BLaER1 treated with 17β-estradiol and CSF1 and Interleukin-3, amounts not matched to agents 10 nM and 100 nM (cell line): ENCODE measurements around the gene CST8.

Experiments
- H3K27ac ChIP-seq, 11 experiments: shearing (Covaris generic); formaldehyde crosslinking; 2 replicates each; pipeline ENCODE4 v1.8.1; 2022
- H3K27me3 ChIP-seq, 11 experiments: shearing (Covaris generic); formaldehyde crosslinking; 2 replicates each; pipeline ENCODE4 v1.8.1; 2022
- H3K36me3 ChIP-seq, 11 experiments: shearing (Covaris generic); formaldehyde crosslinking; 2 replicates each; pipeline ENCODE4 v1.8.1; 2022
- H3K4me1 ChIP-seq, 10 experiments: shearing (Covaris generic); formaldehyde crosslinking; 2 replicates each; pipeline ENCODE4 v1.8.1; 2022
- H3K4me2 ChIP-seq, 11 experiments: shearing (Covaris generic); formaldehyde crosslinking; 2 replicates each; pipeline ENCODE4 v1.8.1; 2022
- H3K4me3 ChIP-seq, 10 experiments: shearing (Covaris generic); formaldehyde crosslinking; 2 replicates each; pipeline ENCODE4 v1.8.1; 2022
- H3K9ac ChIP-seq, 11 experiments: shearing (Covaris generic); formaldehyde crosslinking; 2 replicates each; pipeline ENCODE4 v1.8.1; 2022
- H3K9me3 ChIP-seq, 11 experiments: shearing (Covaris generic); formaldehyde crosslinking; replicated peaks in 1 of 11; 2 replicates each; pipeline ENCODE4 v1.8.1; 2022
- H4K20me1 ChIP-seq, 11 experiments: shearing (Covaris generic); formaldehyde crosslinking; 2 replicates each; pipeline ENCODE4 v1.8.1; 2022
- Cebpa-rat ChIP-seq, 11 experiments: shearing (Covaris generic); IDR thresholded peaks; 2 replicates each; pipeline ENCODE4 v1.8.1; 2022

The CST8 gene, protein sequence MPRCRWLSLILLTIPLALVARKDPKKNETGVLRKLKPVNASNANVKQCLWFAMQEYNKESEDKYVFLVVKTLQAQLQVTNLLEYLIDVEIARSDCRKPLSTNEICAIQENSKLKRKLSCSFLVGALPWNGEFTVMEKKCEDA

DNA sequence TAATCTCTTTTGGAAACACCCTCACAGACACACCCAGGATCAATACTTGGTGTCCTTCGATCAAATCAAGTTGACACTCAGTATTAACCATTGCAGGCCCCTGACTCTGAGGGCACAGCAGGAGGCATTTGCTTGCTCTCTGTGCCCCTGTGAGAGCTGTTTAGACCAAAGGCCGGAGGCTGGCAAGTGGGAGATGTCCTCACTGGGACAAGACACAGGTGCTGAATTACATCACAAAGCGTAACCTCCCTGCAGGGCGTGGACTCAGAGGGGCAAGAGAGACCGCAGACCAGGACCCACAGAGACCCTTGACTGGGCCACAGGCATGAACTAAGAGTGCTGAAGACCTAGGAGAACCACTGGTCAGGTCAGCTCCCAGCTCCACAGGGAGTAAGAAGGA lies at the start of gene CST8:
Gene CST8 (plus strand): TSS at position 301 of the 400 bp plus-strand sequence. CDS start 551 bp downstream, outside the sequence.
- H3K4me1 ChIP-seq: peaks cover 0 to 55% (median 43%) of the 10 kb centered on the region in 10 experiments; a peak in 17 of 20 replicates
- TF ChIP-seq Cebpa-rat (IDR thresholded peaks at IDR 0.05): no peak
- H4K20me1 ChIP-seq: no peaks in the 10 kb centered on the region
- peak within 1 kb of the TSS in 2 of 11 experiments; percentile 8 to 43; a peak in 2 of 22 replicates for H3K9ac ChIP-seq
- peak within 1 kb of the TSS in 9 of 11 experiments; percentile 18 to 91 (median 71); a peak in 19 of 22 replicates for H3K4me2 ChIP-seq
- no peaks in the 10 kb centered on the region for H3K36me3 ChIP-seq
- H3K4me3 ChIP-seq: no peak within 1 kb of the TSS
- peaks cover 6 to 26% (median 19%) of the 10 kb centered on the region in 11 experiments for H3K9me3 ChIP-seq
- no peaks in the 10 kb centered on the region for H3K27me3 ChIP-seq
- peak within 1 kb of the TSS in 2 of 11 experiments; percentile 3 to 29; a peak in 2 of 22 replicates for H3K27ac ChIP-seq

DNA sequence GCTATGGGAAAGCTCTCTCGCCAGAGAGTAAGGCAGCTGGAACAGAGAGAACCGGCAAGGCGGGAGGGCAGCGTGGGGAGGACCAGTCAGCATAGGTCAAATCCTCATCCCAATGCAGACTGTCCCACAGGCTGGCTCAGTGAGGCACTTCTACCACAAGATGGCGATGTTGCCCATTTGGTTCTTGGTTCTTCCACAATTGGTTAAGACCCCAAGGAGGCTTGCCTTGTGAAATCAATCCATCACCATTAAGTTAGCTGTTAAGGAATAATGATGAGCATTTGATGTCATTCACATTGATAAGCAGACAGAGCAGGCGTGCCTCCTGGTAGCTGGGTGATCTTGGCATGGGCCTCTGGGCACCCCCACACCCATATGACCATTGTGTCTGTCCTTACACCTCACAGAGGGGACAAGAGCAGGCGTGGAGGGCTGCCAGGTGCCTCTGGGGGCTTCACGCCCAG lies 49.0 kb upstream of the CST8 start:
- H3K27me3 ChIP-seq: no peaks in the 10 kb centered on the region
- no peaks in the 10 kb centered on the region for H3K9me3 ChIP-seq
- no peak overlapping the region for H3K9ac ChIP-seq
- no peaks in the 10 kb centered on the region; a peak in 1 of 22 replicates for H4K20me1 ChIP-seq
- H3K36me3 ChIP-seq: no peaks in the 10 kb centered on the region
- TF ChIP-seq Cebpa-rat (IDR thresholded peaks at IDR 0.05): no peak
- peaks cover 0 to 2% (median 0%) of the 10 kb centered on the region in 10 experiments; a peak in 1 of 20 replicates for H3K4me1 ChIP-seq
- H3K4me2 ChIP-seq: no peak overlapping the region
- H3K4me3 ChIP-seq: no peak overlapping the region
- H3K27ac ChIP-seq: no peak overlapping the region

DNA sequence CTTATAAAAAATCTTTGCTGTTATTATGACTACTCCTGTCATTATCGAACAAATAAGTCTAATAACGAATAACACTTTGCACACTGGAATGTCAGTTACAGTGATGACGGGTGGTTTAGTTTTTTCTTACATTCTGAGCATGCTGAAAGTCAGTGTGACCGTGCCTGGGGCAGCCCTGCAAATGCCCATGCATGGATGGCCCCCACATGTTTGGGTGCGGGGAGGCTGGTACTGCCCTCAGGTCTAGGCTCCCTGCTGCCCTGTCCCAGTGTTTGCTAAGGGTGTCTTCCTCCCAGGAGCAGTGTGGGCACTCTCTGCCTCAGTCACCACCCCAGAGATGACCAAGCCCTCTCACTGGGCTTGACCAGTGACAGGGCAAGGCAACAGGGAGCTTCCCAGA lies 48.5 kb upstream of the CST8 start:
- H4K20me1 ChIP-seq: no peaks in the 10 kb centered on the region; a peak in 1 of 22 replicates
- H3K9me3 ChIP-seq: no peaks in the 10 kb centered on the region
- no peaks in the 10 kb centered on the region; a peak in 1 of 20 replicates for H3K4me1 ChIP-seq
- no peak for TF ChIP-seq Cebpa-rat (IDR thresholded peaks at IDR 0.05)
- no peak overlapping the region for H3K4me3 ChIP-seq
- peak overlapping the region in 1 of 11 experiments; percentile 29; a peak in 1 of 22 replicates for H3K9ac ChIP-seq
- no peaks in the 10 kb centered on the region for H3K36me3 ChIP-seq
- no peak overlapping the region; a peak in 1 of 22 replicates for H3K4me2 ChIP-seq
- H3K27me3 ChIP-seq: no peaks in the 10 kb centered on the region
- no peak overlapping the region for H3K27ac ChIP-seq

DNA sequence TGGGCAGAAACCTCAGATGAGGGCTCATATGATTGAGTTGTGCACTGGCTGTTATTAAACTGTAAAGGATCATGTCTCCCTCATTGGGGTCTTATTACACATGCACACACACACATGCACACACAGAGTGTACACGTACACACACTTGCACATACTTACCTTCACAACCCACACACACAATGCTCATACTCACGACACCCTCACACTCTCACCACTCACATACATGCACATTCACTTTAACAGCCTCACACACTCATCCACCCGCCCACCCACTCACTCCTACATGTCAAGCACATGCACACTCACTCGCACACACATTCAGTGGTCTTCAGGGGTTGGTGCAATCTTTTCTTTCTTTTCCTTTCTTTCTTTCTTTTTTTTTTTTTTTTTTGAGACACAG lies 46.1 kb upstream of the CST8 start:
- Histone ChIP-seq H3K27me3 (no peaks in the 10 kb centered on the region), H3K4me1 (peaks cover 0 to 10% (median 6%) of the 10 kb centered on the region in 10 experiments; a peak in 10 of 20 replicates), H3K4me2 (no peak overlapping the region), H3K9ac (no peak overlapping the region), H4K20me1 (no peaks in the 10 kb centered on the region; a peak in 1 of 22 replicates), H3K36me3 (no peaks in the 10 kb centered on the region), H3K27ac (no peak overlapping the region), H3K9me3 (no peaks in the 10 kb centered on the region), H3K4me3 (no peak overlapping the region)
- no peak for TF ChIP-seq Cebpa-rat (IDR thresholded peaks at IDR 0.05)

DNA sequence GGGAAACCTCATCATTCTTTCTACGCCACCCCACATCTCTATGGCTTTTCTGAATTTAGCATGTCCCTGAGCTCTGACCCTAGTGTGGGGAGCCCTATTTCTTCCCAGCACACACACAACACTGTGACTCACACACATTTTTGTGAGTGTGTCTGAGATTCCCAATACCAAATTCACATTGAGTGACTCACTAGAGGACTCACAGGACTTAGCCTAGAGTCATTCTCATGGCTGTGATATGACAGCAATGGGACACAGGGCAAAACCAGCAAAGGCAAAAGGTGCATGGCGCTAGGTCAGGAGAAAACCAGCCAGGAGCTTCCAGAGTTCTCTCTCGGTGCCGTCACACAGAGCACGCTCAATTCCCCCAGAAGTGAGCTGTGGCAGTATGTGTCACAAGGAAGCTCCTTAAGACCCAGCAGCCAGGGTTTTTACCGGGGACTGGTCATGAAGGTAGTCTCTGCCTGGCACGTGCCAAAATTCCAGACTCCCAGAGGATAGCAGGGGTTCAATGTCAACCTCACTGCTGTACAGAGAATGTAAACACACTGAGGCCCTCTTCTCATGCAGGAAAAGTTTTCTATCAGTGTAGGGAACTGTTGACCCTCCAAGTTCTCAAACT lies 45.2 kb upstream of the CST8 start:
- H3K4me2 ChIP-seq: no peak overlapping the region
- no peaks in the 10 kb centered on the region for H3K9me3 ChIP-seq
- H3K4me1 ChIP-seq: peaks cover 0 to 11% (median 7%) of the 10 kb centered on the region in 10 experiments; a peak in 10 of 20 replicates
- no peaks in the 10 kb centered on the region; a peak in 1 of 22 replicates for H4K20me1 ChIP-seq
- H3K36me3 ChIP-seq: no peaks in the 10 kb centered on the region
- no peak overlapping the region for H3K4me3 ChIP-seq
- TF ChIP-seq Cebpa-rat (IDR thresholded peaks at IDR 0.05): no peak
- no peak overlapping the region for H3K9ac ChIP-seq
- no peaks in the 10 kb centered on the region for H3K27me3 ChIP-seq
- H3K27ac ChIP-seq: no peak overlapping the region

DNA sequence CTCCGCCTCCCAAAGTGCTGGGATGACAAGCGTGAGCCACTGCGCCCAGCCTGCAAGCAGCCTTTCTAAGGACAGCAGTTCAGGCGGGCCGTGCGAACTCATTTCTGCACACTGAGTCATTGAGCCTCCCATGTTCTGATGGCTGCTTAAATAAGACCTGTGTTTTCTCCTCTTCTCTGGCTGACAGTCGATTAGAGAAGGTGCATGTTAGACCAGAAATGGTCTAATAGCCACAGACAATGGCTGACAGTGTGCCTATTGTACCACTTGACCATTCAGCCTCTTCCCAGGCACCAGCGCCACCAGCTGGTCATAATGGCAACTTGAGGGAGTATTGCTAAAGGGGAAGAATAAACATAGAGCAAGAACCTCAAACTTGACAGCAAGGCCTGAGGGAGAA lies 44.4 kb upstream of the CST8 start:
- no peaks in the 10 kb centered on the region for H3K9me3 ChIP-seq
- no peak overlapping the region for H3K4me3 ChIP-seq
- no peak for TF ChIP-seq Cebpa-rat (IDR thresholded peaks at IDR 0.05)
- H4K20me1 ChIP-seq: no peaks in the 10 kb centered on the region; a peak in 1 of 22 replicates
- no peak overlapping the region for H3K9ac ChIP-seq
- no peak overlapping the region for H3K4me2 ChIP-seq
- H3K27me3 ChIP-seq: no peaks in the 10 kb centered on the region
- peaks cover 0 to 11% (median 7%) of the 10 kb centered on the region in 10 experiments; a peak in 10 of 20 replicates for H3K4me1 ChIP-seq
- no peaks in the 10 kb centered on the region for H3K36me3 ChIP-seq
- no peak overlapping the region for H3K27ac ChIP-seq

DNA sequence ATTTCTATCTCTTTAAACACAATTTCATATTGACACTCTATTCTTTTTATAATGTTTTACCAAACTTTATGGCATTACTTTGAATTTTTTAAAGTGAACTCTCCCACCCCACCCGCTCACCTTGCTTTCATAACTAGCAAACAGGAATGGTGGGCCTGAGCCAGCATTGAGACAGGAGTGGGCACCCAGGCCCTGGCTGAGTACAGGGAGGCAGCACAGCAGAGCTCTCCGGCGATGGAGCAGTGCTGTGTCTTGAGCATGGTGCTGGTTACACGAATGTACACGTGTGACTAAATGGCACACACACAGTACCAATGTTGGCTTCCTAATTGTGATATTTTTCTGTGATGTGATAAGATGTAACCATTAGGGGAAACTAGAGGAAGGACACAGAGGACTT lies 42.8 kb upstream of the CST8 start:
- H3K4me2 ChIP-seq: no peak overlapping the region
- no peak overlapping the region for H3K27ac ChIP-seq
- peaks cover 0 to 11% (median 7%) of the 10 kb centered on the region in 10 experiments; a peak in 11 of 20 replicates for H3K4me1 ChIP-seq
- H3K9ac ChIP-seq: no peak overlapping the region
- no peaks in the 10 kb centered on the region for H3K36me3 ChIP-seq
- H3K27me3 ChIP-seq: no peaks in the 10 kb centered on the region
- no peak for TF ChIP-seq Cebpa-rat (IDR thresholded peaks at IDR 0.05)
- H3K9me3 ChIP-seq: no peaks in the 10 kb centered on the region
- H3K4me3 ChIP-seq: no peak overlapping the region
- H4K20me1 ChIP-seq: no peaks in the 10 kb centered on the region; a peak in 1 of 22 replicates

DNA sequence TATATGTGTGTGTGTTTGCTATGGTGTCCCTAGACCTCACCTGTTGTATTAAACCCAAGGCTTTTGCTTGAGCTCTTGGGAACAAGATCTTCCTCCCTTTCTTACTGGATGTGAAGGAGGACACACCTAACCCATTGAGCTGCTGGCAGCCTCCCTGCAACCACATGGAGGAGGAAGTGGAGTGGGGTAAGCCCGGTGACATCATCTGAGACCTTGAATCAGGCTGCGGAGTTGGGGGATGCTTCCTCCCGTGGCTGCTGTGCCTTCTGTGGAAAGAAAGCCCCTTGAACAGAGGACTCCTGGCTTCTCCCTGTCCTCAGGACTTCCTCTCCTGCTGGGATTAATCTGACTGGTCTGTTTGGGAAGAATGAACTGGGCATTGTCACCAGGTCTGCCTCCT lies 41.5 kb upstream of the CST8 start:
- Histone ChIP-seq H3K9me3 (peaks cover 0 to under 1% (median 0%) of the 10 kb centered on the region in 11 experiments; a peak in 1 of 22 replicates), H4K20me1 (no peaks in the 10 kb centered on the region; a peak in 1 of 22 replicates), H3K4me3 (no peak overlapping the region), H3K4me2 (peak overlapping the region in 7 of 11 experiments; percentile 7 to 35 (median 31); a peak in 6 of 22 replicates), H3K27me3 (no peaks in the 10 kb centered on the region), H3K9ac (no peak overlapping the region), H3K36me3 (no peaks in the 10 kb centered on the region), H3K27ac (no peak overlapping the region), H3K4me1 (peaks cover 5 to 18% (median 11%) of the 10 kb centered on the region in 10 experiments; a peak in 17 of 20 replicates)
- no peak for TF ChIP-seq Cebpa-rat (IDR thresholded peaks at IDR 0.05)

DNA sequence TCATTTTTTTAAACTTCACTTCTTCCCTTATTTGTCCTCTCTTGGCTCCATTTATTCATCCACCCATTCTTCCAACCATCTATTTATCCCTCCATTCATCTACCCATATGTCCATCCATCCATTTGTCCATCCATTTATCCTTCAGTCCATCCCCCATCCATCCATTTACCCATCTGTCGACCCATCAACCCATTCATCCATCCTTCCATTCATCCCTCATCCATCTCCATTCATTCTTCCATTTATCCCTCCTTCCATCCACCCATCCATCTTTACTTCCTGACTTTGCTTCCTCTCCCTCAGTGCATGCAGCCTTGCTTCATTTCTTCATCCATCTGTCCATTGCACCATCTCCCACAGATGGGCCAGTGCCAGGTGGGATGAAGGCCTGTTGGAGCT lies 40.0 kb upstream of the CST8 start:
- H3K9me3 ChIP-seq: peaks cover 0 to 7% (median 0%) of the 10 kb centered on the region in 11 experiments; a peak in 2 of 22 replicates
- no peaks in the 10 kb centered on the region for H3K36me3 ChIP-seq
- no peaks in the 10 kb centered on the region for H3K27me3 ChIP-seq
- H4K20me1 ChIP-seq: no peaks in the 10 kb centered on the region; a peak in 1 of 22 replicates
- H3K9ac ChIP-seq: no peak overlapping the region
- no peak for TF ChIP-seq Cebpa-rat (IDR thresholded peaks at IDR 0.05)
- H3K4me2 ChIP-seq: no peak overlapping the region
- H3K27ac ChIP-seq: no peak overlapping the region
- no peak overlapping the region for H3K4me3 ChIP-seq
- peaks cover 5 to 23% (median 17%) of the 10 kb centered on the region in 10 experiments; a peak in 19 of 20 replicates for H3K4me1 ChIP-seq
